ENCODE data around the gene IGFBP7.

Gene IGFBP7

DNA sequence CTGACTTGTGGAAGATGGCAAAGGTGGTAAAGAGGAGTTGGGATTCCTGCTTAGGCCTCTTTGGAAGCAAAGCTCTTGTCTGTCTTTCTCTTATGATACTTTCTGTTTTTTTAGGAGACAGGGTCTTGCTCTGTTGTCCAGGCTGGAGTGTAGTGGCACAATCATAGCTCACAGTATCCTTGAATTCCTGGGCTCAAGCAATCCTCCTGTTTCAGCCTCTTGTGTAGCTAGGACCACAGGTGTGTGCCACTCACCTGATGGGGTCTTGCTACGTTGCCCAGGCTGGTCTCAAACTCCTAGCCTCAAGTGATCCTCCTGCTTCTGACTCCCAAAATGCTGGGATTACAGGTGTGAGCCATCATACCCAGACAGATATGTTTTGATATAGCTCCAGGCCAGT lies 19.3 kb upstream of the IGFBP7 start:
- no peak for DNase-seq (ENCODE audit: low read depth)

DNA sequence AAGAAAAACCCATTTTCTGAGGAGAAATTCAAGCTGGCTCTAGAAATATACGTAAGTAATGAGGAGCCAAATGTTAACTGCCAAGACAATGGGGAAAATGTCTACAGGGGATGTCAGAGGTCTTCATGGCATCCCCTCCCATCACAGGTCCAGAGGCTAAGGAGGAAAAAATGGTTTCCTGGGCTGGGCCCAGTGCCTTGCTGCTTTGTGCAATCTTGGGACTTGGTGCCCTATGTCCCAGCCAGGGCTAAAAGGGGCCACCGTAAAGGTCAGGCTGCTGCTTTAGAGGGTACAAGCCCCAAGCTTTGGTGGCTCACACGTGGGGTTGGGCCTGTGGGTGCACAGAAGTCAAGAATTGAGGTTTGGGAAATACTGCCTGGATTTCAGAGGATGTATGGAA lies 17.2 kb upstream of the IGFBP7 start:
- no peak for DNase-seq (ENCODE audit: low read depth)

DNA sequence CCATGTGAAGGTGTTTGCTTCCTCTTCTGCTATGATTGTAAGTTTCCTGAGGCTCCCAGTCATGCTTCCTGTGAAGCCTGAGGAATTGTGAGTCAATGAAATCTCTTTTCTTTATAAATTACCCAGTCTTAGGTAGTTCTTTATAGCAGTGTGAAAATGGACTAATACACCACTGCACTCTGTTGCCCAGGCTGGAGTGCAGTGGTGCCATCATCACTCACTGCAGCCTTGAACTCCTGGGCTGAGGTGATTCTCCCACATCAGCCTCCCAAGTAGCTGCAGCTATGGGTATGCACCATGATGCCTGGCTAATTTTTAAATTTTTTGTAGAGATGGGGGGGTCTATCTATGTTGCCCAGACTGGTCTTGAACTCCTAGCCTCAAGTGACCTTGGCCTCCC lies 15.8 kb upstream of the IGFBP7 start:
- DNase-seq (ENCODE audit: low read depth): no peak

GRCh38 chr4:57124145-57124544 lies 14.0 kb upstream of the IGFBP7 start:
- DNase-seq (ENCODE audit: low read depth): no peak

- no peak for DNase-seq (ENCODE audit: low read depth)
These were observed 12.8 kb upstream of the IGFBP7 start for GRCh38 chr4:57122959-57123358.

GRCh38 chr4:57119054-57119651 lies 9.0 kb upstream of the IGFBP7 start:
- peak; percentile 86 for DNase-seq (ENCODE audit: low read depth)

- no peak for DNase-seq (ENCODE audit: low read depth)
These were observed 7.3 kb upstream of the IGFBP7 start for GRCh38 chr4:57117491-57117890.

DNA sequence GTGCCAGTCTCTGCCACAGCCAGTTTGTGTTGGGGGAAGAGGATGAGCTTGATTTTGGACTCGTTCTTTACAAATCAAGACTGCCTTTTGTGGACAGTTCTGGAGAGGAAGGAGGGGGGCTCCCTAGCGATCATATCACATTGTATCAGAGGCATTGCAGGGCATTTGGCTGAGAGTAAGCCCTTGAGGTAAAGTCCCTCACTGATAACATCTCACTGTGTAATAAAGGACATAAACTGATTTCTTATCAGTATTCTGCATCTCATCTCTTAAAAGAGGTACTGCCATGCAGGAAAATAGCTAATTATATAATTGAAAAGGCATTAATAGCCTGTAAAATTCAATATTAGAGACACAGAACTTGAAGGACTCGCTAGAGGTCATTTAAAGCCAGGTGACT lies 6.1 kb upstream of the IGFBP7 start:
- no peak for DNase-seq (ENCODE audit: low read depth)

- DNase-seq (ENCODE audit: low read depth): no peak
These were observed 4.8 kb upstream of the IGFBP7 start for GRCh38 chr4:57114973-57115372.

- no peak for DNase-seq (ENCODE audit: low read depth)
These were observed 3.7 kb upstream of the IGFBP7 start for GRCh38 chr4:57113870-57114269.

- DNase-seq (ENCODE audit: low read depth): no peak
These were observed 691 bp upstream of the IGFBP7 start for GRCh38 chr4:57110640-57111511.

DNA sequence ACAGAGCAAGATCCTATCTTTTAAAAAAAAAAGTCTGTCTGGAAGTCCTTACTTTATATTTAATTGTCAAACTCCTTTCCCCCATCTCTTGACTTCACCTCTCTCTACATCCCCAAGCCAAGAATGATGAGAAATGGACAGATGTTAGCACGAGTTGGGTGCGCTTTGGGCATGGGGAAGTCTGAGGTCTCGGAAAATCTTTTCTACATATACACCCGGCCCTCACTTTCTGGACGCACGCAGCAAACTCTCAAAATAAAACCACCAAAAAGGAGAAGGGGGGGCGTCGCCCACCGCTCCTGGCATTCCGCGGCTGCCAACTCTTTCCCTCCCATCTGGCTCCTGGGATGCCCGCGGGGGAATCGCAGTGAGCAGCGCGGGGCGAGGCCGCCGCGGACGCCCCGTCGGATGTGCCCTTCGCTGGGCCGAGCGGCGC lies 756 bp downstream of the IGFBP7 start:
- no peak for DNase-seq (ENCODE audit: low read depth)

DNA sequence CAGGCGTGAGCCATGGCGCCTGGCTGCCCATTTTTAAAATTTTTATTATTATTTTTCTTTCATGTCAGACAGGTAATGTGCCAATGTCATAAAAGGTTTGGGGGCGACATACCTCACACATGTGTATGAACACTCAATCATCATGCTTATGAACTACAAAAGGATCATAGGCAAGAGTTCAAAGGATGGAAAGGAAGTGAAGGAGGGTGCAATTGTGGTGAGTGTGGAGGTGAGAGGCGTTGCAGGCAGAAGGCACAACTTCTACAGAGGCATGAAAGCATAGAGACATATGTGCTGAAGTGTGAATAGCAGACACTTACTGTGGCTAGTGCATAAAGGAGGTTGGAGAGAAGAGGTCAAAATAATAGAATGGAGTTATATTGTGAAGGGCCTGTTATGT lies 4.0 kb downstream of the IGFBP7 start:
- no peak for DNase-seq (ENCODE audit: low read depth)

- no peak for DNase-seq (ENCODE audit: low read depth)
These were observed 5.3 kb downstream of the IGFBP7 start for GRCh38 chr4:57104706-57105560.

- DNase-seq (ENCODE audit: low read depth): no peak
These were observed 7.1 kb downstream of the IGFBP7 start for GRCh38 chr4:57103051-57103450.

- DNase-seq (ENCODE audit: low read depth): no peak
These were observed 8.0 kb downstream of the IGFBP7 start for GRCh38 chr4:57102050-57102624.

DNA sequence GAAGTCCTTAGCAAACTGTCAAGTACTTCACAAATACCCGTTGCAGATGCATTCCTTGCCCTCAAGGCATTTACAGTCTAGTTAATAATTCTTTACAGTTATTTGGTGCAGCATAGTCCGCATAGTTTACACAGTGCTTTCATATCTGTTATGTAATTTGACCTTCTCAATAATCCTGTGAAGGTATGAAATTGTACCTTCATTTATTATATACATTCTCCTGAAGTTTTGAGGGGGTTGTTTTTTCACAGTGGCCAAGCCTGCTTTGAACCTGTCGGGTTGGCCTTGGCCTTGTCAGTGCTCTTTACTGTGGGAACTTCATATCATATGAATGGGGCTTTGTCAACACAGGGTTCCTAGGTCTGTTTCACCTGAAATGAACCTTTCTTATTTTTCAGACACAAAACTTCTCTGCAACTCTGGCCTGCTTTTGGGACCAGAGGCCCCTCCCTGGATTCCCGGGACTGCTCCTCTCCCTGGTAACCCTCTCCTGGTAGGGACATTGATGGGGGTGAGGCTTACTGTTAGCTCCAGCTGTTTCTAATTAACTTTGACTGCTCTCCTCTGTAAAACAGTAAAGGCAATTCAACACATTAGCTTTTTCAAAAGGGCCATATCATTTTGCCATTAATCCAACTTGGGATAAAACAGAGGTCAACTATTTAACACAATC lies 9.1 kb downstream of the IGFBP7 start:
- DNase-seq (ENCODE audit: low read depth): no peak

DNA sequence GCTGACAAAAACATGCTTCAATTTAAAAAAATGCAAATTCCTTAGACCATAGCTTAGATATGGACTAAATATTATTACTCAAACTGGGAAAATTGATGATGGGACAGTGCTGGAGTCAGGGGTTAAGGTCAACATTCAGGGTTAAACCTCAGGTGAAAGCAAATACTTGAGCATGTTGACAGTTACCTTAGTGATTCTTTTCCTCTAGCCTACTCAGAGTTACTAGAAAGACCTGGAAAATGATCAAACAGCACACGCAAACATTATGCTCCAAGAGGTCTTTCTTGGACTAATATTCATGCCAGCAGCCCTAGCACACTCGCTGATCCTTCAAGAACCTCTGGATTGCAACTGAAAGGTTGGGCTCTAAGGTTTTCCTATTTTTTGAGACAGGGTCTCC lies 10.8 kb downstream of the IGFBP7 start:
- no peak for DNase-seq (ENCODE audit: low read depth)

DNA sequence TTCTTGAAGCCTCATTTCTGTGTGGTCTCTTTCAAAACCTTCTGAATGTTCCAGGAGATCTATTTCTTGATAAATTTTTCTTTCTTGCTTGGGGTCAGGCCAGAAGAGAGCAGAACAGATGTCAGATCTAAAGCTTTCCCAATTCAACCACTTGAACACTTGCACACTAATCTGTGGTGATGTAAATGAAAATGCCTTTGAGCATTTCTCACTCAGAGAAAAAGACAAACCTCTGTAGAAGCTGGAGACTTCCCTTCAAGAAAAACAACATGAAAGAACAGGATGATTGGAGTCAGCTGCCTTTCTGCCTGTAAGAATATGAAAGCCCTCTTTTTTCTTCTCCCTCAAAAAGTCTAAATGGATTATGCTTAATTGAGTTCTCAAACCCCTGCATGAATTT lies 11.2 kb downstream of the IGFBP7 start:
- no peak for DNase-seq (ENCODE audit: low read depth)

DNA sequence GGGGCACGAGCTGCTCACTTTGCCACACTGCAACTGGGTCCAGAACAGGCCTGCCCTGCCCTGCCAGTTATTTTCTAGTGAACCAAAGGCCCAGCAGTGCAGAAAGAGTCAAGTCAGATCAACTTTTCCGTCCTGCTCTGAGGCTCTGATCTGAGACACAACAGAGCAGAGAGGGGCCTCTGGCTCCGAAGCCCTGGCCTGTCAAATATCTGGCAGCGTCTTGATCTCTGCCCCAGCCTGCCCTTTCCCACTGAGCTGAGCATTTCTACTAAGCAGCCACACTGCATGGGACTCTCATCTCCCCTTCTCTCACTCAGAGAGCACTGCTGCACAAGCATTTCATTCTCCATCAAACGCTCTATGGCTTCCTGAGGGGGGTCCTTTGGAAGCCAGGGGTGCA lies 11.8 kb downstream of the IGFBP7 start:
- DNase-seq (ENCODE audit: low read depth): no peak

DNA sequence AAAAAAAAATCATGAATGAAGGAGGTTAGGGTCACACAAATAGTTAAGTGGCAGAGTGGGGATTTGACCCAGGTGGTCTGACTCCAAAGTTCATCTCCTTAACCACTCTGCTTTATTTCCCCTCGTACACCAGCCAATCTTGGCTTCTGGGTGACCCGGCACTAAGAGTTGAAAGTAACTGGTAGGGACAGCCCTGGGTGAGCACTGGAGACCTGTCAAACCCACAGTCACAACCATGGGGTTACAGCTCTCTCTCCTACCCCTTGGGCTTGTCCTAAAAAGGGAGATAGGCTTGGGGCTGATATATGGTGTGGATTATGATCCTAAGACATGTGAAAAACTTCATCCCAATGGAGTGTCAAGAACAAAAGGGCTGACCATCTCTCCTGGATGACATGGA lies 12.5 kb downstream of the IGFBP7 start:
- no peak for DNase-seq (ENCODE audit: low read depth)

- DNase-seq (ENCODE audit: low read depth): no peak
These were observed 14.2 kb downstream of the IGFBP7 start for GRCh38 chr4:57095956-57096355.

Measured in GM04503 (cell line).